Mucosa of descending colon (tissue), 3 donors: ENCODE measurements around the gene TOLLIP. TPM values are rescaled to one million over a fixed set of nuclear protein-coding genes. Genes with fewer than 3 reads are reported as not detected.
A peak's percentile ranks its signal among the peaks of the same experiment; 100 is the strongest.

ENCODE experiments used
- ATAC-seq: fragments of 200-7000 bp; cut with Tn5 transposase; one replicate; pipeline ENCODE4 v1.9.1; 2020; ENCODE audit warnings: mild to moderate bottlenecking, moderate library complexity
- DNase-seq, 3 donors: peaks; one replicate each; pipeline ENCODE4 v3.0.0-alpha.2; 2020
- H3K36me3 ChIP-seq: fragments of 200-600 bp; one replicate; pipeline ENCODE4 v1.8.0; 2021; ENCODE audit warnings: low read depth, mild to moderate bottlenecking
- H3K4me1 ChIP-seq: fragments of 200-600 bp; one replicate; pipeline ENCODE4 v1.8.0; 2021; ENCODE audit warnings: low read depth, mild to moderate bottlenecking
- H3K4me3 ChIP-seq: fragments of 200-600 bp; one replicate; pipeline ENCODE4 v1.8.0; 2021; ENCODE audit warnings: mild to moderate bottlenecking
- H3K9me3 ChIP-seq: fragments of 200-600 bp; one replicate; pipeline ENCODE4 v1.8.0; 2021; ENCODE audit warnings: mild to moderate bottlenecking
- intact Hi-C, 2 donors: fragments of 100-400 bp; cut with DNase I in 1 of 2; cut with micrococcal nuclease in 1 of 2; formaldehyde crosslinking; loops; one replicate each; pipeline versions ENCODE4 v1.11.0 to v1.11.1; 2022; cut with DNase I, micrococcal nuclease
- total RNA-seq, 3 donors: library from RNA; stranded (reverse); fragmentation: NEBNext Ultra II Directional in 2 of 3; extraction: Animal tissue kit (Norgen Biotek cat#: 25700) in 2 of 3; gene quantifications; one replicate each; pipeline versions ENCODE4 v1.2.1 to v1.2.4, GENCODE V29; 2021 to 2023
- TF ChIP-seq, protein P1 (sequence below): fragments of 200-600 bp; IDR thresholded peaks from one replicate; pipeline ENCODE4 v1.8.0; 2022; ENCODE audit warnings: antibody characterized with exemption, mild to moderate bottlenecking
- donor health status: DM: no; HTN: no; CAD: no; lungs with moderate emphysema.
- donor health status: DM: no; HTN: no; CAD: no.
- donor health status: DM: no; HTN: yes; CAD: no.

Gene TOLLIP
- total RNA-seq, 3 donors from 2014 or later = 62.4 to 65.4 (median 62.5) TPM

DNA sequence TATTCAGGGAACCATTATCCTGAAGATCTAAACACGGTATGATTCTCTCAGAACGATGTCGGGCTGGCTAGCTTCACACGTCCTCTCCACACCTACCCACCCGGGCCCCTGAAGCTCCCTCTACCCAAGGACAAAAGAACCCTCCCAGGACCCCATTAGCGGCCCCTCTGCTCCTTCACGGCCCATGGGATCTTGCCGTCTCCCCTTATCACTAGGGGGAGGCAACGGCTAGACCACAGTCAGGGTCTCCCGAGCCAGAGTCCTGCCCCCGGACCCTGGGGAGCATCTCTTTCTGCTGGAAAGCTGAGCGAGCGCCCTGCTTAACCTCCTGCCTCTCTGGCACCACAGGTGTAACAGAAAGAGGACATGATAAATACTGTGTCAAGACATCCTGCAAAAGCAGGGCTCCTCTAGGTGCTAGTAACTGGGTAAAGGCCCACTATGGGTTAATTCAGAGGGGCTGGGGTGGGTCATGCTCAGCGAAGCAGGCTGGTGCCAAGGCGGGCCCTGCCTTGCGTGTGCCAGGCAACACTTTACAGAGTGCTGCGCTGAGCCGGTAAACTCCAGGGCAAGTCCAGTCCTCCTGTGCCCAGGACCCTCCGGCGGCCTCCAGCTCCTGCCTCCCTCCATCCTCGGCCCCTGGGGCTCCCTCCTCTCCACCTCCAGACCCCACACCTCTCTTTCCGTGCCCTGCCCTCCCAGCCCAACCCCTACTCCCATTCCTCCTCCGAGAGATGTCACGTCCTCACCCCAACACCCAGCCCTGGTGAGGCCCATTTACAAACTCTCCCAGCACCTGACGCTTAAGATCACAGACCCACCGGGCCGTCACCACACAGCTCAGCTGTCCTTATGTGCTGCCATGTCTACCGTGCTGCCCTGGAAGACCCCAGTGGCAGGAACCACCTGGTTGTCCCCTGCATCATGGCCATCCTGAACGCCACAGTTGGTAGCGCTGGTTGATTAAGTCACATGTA, 3.0 kb downstream of the TOLLIP start:
- Histone ChIP-seq H3K4me3 (no peak overlapping the region), H3K9me3 (no peaks in the 10 kb centered on the region), H3K4me1 (peaks cover 60% of the 10 kb centered on the region), H3K36me3 (no peaks in the 10 kb centered on the region)
- TF ChIP-seq, protein P1, sequence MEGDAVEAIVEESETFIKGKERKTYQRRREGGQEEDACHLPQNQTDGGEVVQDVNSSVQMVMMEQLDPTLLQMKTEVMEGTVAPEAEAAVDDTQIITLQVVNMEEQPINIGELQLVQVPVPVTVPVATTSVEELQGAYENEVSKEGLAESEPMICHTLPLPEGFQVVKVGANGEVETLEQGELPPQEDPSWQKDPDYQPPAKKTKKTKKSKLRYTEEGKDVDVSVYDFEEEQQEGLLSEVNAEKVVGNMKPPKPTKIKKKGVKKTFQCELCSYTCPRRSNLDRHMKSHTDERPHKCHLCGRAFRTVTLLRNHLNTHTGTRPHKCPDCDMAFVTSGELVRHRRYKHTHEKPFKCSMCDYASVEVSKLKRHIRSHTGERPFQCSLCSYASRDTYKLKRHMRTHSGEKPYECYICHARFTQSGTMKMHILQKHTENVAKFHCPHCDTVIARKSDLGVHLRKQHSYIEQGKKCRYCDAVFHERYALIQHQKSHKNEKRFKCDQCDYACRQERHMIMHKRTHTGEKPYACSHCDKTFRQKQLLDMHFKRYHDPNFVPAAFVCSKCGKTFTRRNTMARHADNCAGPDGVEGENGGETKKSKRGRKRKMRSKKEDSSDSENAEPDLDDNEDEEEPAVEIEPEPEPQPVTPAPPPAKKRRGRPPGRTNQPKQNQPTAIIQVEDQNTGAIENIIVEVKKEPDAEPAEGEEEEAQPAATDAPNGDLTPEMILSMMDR = no peak
- intact Hi-C loops = no loop called here
- DNase-seq (no peak), ATAC-seq (no peak)

GRCh38 chr11:1305501-1306056, 3.9 kb downstream of the TOLLIP start:
- Histone ChIP-seq H3K4me1 (peaks cover 56% of the 10 kb centered on the region), H3K36me3 (no peaks in the 10 kb centered on the region), H3K9me3 (no peaks in the 10 kb centered on the region), H3K4me3 (no peak overlapping the region)
- DNase-seq = peak in 1 of 3 donors; percentile 43
- intact Hi-C loops = no loop called here
- no peak for ATAC-seq
- TF ChIP-seq, protein P1 = no peak

DNA sequence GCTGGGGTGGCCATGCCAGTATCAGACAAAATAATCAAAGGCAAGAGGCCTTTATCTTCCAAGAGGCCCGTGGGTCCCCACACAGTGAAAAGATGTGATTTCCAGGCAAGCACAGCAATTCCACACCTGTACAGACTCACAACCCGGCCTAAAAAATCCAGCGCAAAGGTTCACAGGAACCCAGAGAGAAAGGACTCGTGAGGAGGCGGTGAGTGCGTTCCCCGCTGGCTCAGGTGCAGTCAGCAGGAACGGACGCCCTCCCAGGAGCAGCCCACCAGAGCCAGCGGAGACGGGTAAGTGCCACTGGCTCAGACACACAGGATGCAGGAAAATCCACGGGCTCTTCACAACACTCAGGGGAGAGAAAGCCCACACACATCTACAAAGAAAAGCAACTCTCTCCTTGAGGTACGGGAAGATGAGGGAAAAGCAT, 4.4 kb downstream of the TOLLIP start:
- TF ChIP-seq, protein P1 = no peak
- Histone ChIP-seq H3K9me3 (no peaks in the 10 kb centered on the region), H3K4me1 (peaks cover 54% of the 10 kb centered on the region), H3K4me3 (no peak overlapping the region), H3K36me3 (no peaks in the 10 kb centered on the region)
- DNase-seq (no peak), ATAC-seq (no peak)
- intact Hi-C loops = no loop called here

DNA sequence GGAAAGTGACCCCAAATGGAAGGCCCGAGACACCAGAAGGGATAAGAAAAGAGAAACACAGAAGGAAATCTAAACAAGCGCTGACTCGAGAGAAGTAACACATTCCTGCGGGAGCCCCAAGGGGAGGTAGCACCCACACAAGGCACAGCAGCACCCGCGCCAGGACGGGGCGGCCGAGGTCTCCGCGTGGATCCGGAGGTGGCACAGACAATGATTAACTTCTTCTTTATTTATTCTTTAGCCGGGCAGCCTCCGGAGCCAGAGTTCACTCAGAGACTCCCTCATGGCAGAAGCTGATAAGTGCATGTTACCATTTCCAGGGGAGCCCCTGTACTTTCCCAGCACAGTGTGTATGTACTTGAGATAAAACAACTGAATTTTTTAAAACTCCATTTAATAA, 5.1 kb downstream of the TOLLIP start:
- TF ChIP-seq, protein P1 = no peak

GRCh38 chr11:1303973-1304372, 5.5 kb downstream of the TOLLIP start:
- DNase-seq = peak in 2 of 3 donors; percentile 47 to 48
- Histone ChIP-seq H3K4me3 (no peak overlapping the region), H3K9me3 (no peaks in the 10 kb centered on the region), H3K4me1 (peaks cover 61% of the 10 kb centered on the region), H3K36me3 (no peaks in the 10 kb centered on the region)
- intact Hi-C loops = no loop called here
- TF ChIP-seq, protein P1 = no peak
- peak; percentile 8 for ATAC-seq

More for the DNA sequence above, 5.1 kb downstream of the TOLLIP start:
- intact Hi-C loops = no loop called here
- no peaks in the 10 kb centered on the region for H3K9me3 ChIP-seq
- H3K36me3 ChIP-seq = no peaks in the 10 kb centered on the region
- ATAC-seq = peak; percentile 67
- H3K4me3 ChIP-seq = no peak overlapping the region
- peak; percentile 60 to 72 (median 70) for DNase-seq
- peaks cover 57% of the 10 kb centered on the region for H3K4me1 ChIP-seq
